Germinal center (tissue), 1 donor: Measurements from ENCODE around the gene RUFY4.
A peak's percentile ranks its signal among the peaks of the same experiment; 100 is the strongest.
"Not testable (repeated sequence)": the region's sequence is repeated elsewhere in the genome, so short reads cannot be mapped to it uniquely, and the experiment has no call there.

Source experiments
- DNase-seq: peaks from one replicate; pipeline ENCODE4 v3.0.0; 2012; ENCODE audit warnings: mixed read lengths, low spot score

The RUFY4 gene

GRCh38 chr2:218031771-218032257, 37.2 kb upstream of the RUFY4 start:
- no peak for DNase-seq

DNA sequence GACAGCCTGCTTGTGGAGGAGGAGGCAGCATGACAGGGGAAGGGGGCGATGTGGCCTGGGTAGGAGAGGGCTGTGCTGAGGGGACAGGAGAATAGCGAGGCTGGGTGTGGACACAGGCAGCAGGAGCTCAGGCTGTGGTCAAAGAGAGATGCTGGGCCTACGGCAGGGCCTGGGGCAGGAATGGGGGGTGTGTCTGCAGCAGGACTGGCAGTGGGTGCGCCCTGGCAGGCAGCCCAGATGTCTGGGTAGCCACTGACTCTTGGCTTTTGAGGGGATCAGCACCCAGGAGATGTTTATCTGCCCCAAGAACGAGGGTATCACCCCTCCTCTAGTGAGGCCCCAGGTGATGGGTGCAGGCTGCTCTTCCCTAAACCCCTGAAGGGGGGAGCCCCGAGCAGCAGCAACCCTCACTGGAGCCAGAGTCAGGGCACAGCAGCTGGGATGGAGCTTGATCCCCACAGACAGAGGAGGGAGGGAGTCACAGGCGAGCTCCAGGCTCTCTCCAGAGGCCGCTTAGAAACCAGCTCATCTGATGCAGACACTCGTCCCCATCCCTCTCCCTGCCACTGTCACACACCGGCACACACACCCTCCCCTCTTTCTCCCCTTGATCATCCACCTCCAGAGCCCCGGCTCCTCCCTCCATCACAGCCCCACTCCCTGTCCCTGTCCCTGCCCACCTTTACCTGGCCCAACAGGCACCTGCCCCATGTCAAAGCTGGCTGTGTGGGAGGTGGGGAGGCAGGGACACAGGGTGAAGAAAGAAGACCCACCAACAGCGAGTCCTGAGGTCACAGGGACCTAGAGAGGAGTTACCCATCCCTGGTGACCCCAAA, 36.5 kb upstream of the RUFY4 start:
- no peak for DNase-seq

DNA sequence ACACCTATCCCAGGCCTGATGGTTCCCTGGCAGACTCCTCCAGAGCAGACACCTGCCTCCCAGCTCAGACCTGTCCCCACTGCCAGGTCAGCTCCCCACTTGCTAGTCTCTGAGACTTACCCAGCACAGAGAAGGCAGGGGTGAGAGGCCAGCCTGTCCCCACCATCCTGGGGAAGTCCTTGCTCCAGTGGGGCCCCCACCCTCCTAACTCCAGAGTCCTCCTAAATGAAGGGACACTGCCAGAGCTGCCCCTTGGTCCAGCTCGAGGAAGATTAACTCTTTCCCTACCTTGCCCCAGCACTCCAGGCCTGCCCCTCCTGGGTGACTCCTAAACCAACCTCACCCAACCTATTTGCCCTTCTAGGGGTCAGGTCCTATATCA, 35.9 kb upstream of the RUFY4 start:
- no peak for DNase-seq

DNA sequence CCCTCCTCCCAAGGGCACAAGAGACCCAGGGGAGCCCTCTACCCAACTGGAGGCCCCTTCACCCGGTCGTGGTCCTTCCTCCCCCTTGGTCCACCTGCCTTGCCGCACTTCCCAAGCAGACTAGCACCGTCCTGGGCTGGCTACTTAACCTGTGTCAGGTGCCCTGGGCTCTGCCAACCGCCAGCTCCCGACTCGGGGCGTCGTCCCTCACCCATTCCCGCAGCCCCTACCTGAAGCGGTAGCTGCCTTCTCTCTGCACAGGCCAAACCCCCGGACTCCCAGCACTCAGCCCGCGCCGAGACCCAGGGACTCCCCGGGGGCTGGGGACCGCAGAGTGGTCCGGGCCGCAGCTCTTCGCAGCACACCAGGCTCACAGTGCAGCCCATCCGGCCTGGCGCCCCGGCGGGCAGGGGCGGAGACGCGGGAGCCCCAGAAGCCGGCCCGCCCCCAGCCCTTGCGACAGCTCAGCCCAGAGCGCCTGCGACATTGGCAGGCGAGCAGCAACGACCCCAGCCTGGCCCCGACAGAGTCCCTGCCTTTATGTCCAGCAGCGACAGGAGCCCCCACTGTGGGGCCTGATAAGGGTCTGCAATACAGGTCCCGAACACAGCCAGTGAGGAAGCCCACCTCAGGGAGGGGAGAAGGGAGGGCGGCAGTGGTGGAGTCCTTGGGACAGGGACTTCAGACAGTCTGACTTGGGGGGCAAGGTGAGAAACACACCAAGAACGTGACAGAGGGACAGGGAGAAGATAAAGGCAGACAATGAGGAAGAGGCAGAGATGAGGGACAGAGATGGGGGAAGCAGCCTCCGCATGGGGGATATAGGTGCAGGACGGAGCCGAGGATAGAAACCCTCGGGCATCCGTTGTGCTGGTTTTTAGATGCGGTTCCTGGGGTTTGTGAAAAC, 35.2 kb upstream of the RUFY4 start:
- no peak for DNase-seq

DNA sequence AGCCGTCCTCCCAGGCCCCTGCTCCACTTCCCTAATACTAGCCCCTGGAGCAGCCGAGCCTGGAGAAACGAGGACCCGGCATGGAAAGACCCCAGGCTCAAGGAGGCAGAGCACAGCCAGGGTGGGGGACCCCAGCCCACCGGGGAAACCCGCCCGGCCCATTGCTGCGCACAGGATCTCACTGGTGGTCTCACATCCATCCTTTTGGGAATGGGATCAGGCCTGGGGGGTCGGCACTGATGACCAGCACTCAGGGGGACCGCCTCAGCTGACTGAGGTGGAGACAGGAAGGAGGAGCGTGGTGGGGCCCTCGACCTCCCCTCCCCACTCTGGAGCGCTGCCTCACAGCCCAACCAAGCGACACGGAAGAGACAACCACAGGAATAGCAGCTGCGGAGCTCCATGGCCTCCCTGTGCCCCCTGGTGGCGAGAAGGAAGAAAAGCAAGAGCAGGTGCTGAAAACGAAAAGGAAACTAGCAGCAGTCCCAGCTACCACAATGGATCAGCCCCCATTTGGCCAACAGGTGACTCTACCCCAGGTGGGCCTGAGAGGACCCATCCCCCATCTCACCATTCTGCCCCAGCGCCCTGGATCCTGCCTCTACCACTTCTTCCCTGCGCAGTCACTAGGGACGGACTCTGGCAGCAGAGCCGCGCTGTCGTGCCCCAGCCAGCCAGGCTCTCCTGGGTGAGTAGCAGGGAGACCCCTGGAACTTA, 34.4 kb upstream of the RUFY4 start:
- peak; percentile 60 for DNase-seq

DNA sequence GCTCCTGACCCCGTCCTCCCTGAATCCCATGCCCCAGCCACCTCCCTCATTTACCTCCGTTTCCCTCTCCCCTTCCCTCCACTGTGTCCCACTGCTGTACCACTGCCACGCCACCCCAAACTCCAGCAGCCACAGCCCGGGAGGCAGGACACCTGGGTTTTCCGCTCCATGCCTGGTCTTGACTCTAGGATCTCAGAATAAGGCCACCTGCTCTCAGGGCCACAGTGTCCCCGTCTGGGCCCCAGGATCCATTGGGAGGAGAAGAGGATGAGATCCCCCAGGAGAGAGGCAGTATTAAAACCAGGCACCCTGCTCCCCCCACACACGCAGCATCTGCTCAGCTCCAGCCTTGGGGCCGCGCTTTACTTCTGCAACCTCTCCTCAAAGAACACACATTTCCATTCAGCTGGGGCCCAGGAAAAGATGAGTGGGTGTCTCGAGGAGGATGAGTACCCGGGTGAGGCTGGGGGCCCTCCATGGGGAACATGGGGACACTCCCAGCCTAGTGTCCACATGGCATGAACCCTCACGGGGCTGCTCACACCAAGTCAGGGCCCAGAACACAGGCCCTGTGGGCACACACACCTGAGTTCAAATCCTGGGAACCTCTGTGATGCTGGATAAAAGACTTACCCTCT, 33.5 kb upstream of the RUFY4 start:
- no peak for DNase-seq

DNA sequence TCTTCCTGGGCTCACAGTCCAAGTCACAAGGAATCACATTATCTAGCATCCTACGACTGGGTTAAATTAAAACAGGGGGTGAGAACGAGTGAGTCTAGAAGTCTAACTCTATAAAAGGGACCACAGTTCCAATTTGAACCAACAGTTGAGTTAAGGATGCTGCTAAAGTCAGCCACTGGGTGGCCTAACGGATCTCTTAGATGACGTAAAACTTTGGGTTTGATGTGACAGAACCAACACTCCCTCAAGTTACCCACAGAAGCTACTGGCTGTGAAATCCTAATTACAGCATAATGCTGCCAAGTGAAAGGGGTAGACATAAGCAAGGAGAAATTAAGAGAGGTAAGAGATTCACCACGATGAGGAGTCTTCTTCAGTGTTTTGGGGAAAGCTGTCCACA, 32.7 kb upstream of the RUFY4 start:
- no peak for DNase-seq

- DNase-seq: no peak
Observed at GRCh38 chr2:218039171-218039570, 29.9 kb upstream of the RUFY4 start.

- no peak for DNase-seq
Observed at GRCh38 chr2:218040883-218041282, 28.2 kb upstream of the RUFY4 start.

DNA sequence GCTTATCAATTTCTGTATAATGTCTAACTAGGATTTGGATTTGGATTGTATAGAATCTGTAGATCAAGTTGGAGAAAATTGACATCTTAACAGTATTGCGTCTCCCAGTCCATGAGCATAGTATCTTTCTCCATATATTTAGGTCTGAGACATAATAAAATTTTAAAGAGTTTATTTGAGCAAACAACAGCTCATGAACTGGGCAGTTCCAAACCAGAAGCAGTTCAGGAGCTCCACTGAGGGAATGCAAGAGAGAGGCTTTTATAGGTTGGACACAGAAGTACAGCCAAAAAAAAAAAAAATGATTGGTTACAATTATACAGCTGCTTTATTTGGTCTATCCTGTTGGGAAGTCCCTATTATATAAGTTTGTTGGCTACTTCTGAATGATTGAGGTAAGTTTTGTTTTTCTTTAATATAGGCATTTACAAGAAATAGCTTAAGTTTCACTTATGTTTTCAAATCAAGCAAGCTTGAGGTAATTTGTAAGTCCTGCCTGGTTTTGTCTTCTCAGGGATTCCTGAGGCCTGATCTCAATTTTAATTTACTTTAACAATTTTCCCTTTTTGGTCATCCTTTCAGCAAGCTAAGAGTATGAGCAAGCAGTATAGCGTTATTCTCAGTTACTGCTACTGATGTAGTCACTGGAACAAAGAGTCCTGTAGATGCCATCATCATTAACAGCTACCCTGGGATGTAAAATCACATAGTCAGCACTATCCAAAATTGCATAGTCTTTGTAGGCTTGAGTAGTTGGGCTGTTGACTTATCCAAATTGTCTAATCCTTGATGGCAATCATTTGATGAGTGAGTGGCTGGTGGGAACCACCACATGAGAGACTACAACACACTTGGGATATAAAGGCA, 27.5 kb upstream of the RUFY4 start:
- no peak for DNase-seq

DNA sequence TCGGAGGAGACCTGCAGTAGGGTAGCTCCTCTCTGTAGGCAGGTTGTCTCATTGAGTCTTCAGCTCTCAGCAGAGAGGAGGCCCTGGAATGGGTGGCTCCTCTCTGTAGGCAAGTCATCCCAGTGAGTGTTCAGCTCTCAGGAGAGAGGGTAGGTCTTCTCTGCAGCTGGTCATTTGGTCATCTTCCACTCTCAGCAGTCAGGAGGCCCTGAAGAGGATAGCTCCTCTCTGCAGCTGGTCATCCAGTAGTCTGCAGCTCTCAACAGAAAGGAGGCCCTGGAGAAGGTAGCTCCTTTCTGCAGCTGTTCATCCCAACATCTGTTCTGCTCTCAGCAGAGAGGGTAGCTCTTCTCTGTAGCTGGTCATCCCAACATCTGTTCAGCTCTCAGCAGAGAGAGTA, 26.0 kb upstream of the RUFY4 start:
- no peak for DNase-seq

GRCh38 chr2:218043701-218044109, 25.3 kb upstream of the RUFY4 start:
- no peak for DNase-seq

DNA sequence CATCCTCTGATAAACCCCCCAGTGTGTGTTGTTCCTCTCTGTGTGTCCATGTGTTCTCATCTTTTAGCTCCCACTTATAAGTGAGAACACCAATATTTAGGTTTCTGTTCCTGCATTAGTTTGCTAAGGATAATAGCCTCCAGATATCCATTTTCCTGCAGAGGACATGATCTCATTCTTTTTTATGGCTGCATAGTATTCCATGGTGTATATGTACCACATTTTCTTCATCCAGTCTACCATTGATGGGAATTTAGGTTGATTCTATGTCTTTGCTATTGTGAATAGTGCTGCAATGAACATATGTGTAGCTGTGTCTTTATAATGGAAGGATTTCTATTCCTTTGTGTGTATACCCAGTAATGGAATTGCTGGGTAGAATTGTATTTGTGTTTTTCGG, 24.5 kb upstream of the RUFY4 start:
- not testable (repeated sequence) for DNase-seq

DNA sequence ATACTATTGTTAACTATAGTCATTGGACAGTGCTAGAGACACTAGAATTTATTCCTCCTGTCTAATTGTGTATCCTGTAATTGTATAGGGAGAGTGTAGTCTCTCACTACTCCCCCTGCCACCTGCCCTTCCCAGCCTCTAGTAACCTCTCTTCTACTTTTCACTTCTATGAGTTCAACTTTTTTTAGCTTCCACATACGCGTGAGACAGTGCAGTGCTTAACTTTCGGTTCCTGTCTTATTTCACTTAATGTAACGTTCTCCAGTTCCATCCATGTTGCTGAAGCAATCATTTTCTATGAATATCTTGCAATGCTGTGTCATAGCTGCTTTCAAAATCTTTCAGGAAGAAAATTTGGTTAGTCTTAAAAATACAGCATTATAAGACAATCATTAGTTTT, 22.8 kb upstream of the RUFY4 start:
- DNase-seq: no peak

DNA sequence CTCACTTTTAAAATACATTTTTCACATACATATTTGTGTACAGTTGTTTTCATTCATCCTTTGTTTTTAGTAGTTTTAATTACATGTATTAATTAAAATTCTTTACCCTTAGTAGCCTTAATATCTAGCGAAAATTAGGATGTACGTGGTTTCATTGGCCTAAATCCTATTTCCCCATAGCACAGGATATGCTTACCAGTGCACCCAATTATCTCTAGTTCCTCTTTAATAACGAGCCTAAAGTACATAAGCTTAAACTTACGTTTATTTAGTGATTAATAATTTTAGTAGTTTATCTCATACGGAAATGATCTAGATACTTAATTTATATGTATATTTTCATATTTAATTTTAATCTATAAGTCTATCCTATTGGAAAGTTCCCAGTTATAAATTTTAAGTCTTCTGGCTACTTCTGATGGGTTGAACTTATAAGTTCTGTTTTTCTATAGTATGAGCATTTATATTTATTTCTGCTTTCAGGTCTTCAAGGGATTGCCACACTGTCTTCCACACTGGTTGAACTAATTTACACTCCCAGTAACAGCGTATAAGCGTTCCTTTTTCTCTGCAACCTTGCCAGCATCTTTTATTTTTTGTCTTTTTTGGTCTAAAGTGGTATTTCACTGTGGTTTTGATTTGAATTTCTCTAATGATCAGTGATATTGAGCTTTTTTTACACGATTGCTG, 21.4 kb upstream of the RUFY4 start:
- no peak for DNase-seq

DNA sequence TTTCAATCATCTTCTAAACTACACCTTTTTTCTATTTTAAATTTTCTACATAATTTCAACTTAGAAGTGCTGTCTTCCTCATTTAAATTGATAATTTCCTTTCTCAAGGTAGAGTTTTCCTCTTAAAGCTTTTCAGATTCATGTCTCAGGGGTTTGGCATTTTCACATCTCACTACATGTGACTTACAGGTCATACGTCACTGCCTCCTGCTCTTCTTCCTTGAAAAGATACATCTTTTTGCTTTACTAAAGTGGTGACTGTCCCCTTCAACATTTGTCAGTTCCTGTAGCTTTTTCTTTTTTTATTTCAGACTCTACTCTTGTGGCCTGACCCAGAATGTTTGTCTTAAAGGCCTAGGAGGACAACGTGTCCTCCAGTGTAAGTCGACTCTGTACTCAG, 17.1 kb upstream of the RUFY4 start:
- no peak for DNase-seq

DNA sequence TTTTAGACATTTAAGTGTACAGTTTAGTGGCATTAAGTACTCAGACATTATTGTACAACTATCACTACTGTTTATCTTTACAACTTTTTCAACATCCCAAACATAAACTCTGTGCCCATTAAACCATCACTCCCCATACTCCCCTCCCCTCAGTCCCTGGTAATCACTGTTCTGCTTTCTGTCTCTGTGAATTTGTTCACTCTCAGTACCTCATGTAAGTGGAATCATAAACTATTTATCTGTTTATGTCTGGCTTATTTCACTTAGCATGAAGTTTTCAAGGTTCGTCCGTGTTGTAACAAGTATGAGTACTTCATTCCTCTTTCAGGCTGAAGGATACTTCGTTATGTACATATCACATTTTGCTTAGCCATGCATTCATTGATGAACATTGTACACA, 9.8 kb upstream of the RUFY4 start:
- DNase-seq: no peak

DNA sequence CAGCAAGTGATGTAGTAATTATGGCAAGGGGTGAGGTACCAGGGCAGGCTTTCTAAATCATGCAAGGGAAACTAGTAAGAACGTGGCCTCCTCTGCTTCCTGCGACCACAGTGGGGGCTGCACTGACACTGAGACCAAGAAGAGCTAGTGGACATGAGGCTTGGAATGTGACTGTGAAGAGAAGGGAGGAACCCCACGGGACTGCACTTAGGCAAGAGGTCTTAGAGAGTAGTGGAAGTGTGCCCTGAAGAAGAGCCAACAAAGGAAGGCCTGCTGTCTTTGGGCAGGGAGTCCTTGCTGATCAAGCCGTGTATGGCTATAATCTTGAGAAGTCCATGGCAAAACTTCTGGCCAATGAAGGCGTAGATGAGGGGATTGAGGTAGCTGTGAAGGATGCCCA, 8.9 kb upstream of the RUFY4 start:
- DNase-seq: no peak

DNA sequence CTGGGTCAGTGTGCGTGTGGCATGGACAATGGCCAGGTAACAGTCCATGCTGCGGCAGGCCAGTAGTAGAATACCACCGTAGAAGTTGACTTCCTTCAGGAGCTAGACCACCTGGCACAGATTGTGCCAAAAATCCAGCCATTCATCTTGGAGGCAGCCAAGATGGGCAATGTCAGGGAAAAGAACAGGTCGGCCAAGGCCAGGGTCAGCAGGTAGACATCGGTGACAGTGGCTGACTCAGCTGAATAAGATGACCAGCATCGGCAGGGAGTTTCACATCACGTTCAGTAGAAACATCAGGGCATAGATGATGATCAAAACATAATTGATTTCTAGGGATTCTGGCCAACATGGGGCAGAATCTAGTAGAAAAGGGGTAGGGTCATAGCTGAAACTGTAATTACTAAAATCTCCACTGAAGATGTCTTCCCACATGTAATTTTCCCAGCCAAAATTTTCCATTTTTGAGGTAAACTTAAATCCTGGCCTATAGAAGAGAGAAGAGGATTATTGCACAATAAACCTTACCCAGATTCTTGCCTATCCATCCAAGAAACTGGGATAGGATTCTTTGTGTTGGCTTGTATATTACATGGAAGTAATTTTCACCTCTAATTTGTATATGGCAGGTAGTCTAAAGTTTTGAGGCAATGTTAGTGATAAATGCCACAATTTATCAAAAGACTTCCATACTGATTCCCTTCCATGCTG, 7.9 kb upstream of the RUFY4 start:
- DNase-seq: no peak

GRCh38 chr2:218063486-218063885, 5.6 kb upstream of the RUFY4 start:
- DNase-seq: peak; percentile 27
